Measurements from ENCODE around the gene KNDC1. TPM values are rescaled to one million over a fixed set of nuclear protein-coding genes. Genes with fewer than 3 reads are reported as not detected.

KNDC1 gene
- total RNA-seq, 1 donor from 2014 or later, result 10.3 TPM

GRCh38 chr10:133184591-133185244 lies 24.7 kb downstream of the KNDC1 start:
- no peak for TF ChIP-seq CTCF (IDR thresholded peaks at IDR 0.05)
- peaks cover 12% of the 10 kb centered on the region for H3K27me3 ChIP-seq (ENCODE audit: low read depth)
- H3K4me1 ChIP-seq, result no peaks in the 10 kb centered on the region
- H3K4me3 ChIP-seq, result no peak overlapping the region
- intact Hi-C loops (cut with DNase I), result no loop called here
- DNase-seq (no peak), ATAC-seq (no peak)
- no peaks in the 10 kb centered on the region for H3K36me3 ChIP-seq
- no peaks in the 10 kb centered on the region for H3K9me3 ChIP-seq
- no peak overlapping the region for H3K27ac ChIP-seq

- Histone ChIP-seq H3K4me1 (no peaks in the 10 kb centered on the region), H3K9me3 (no peaks in the 10 kb centered on the region), H3K27ac (no peak overlapping the region), H3K4me3 (no peak overlapping the region), H3K27me3 (ENCODE audit: low read depth) (peaks cover 6% of the 10 kb centered on the region), H3K36me3 (no peaks in the 10 kb centered on the region)
- intact Hi-C loops (cut with DNase I), result no loop called here
- no peak for TF ChIP-seq CTCF (IDR thresholded peaks at IDR 0.05)
- DNase-seq (no peak), ATAC-seq (no peak)
These were observed 25.4 kb downstream of the KNDC1 start for GRCh38 chr10:133185421-133185820.

GRCh38 chr10:133185916-133186315 lies 25.9 kb downstream of the KNDC1 start:
- ATAC-seq (no peak), DNase-seq (no peak)
- no peak for TF ChIP-seq CTCF (IDR thresholded peaks at IDR 0.05)
- Histone ChIP-seq H3K4me3 (no peak overlapping the region), H3K27me3 (ENCODE audit: low read depth) (peaks cover 6% of the 10 kb centered on the region), H3K27ac (no peak overlapping the region), H3K36me3 (no peaks in the 10 kb centered on the region), H3K9me3 (no peaks in the 10 kb centered on the region), H3K4me1 (no peaks in the 10 kb centered on the region)
- intact Hi-C loops (cut with DNase I), result no loop called here

- no peak overlapping the region for H3K4me3 ChIP-seq
- no peaks in the 10 kb centered on the region for H3K4me1 ChIP-seq
- no peak for TF ChIP-seq CTCF (IDR thresholded peaks at IDR 0.05)
- no peak overlapping the region for H3K27ac ChIP-seq
- no peaks in the 10 kb centered on the region for H3K9me3 ChIP-seq
- DNase-seq, result no peak
- peaks cover 6% of the 10 kb centered on the region for H3K27me3 ChIP-seq (ENCODE audit: low read depth)
- intact Hi-C loops (cut with DNase I), result no loop called here
- no peak for ATAC-seq
- H3K36me3 ChIP-seq, result no peaks in the 10 kb centered on the region
These were observed 26.5 kb downstream of the KNDC1 start for GRCh38 chr10:133186416-133187090.

- DNase-seq, result no peak
- Histone ChIP-seq H3K4me1 (no peaks in the 10 kb centered on the region), H3K4me3 (no peak overlapping the region), H3K27ac (no peak overlapping the region), H3K9me3 (no peaks in the 10 kb centered on the region), H3K36me3 (no peaks in the 10 kb centered on the region), H3K27me3 (ENCODE audit: low read depth) (peaks cover 6% of the 10 kb centered on the region)
- intact Hi-C loops (cut with DNase I), result no loop called here
- TF ChIP-seq CTCF (IDR thresholded peaks at IDR 0.05), result no peak
- ATAC-seq, result no peak
These were observed 27.3 kb downstream of the KNDC1 start for GRCh38 chr10:133187091-133187905.

All from lower lobe of right lung (tissue), 2 donors.